ENCODE results near the gene SPN. TPM values are rescaled to one million over a fixed set of nuclear protein-coding genes. Genes with fewer than 3 reads are reported as not detected.

The SPN gene
- total RNA-seq, 1 donor from 2014 or later, result 0.31 TPM

DNA sequence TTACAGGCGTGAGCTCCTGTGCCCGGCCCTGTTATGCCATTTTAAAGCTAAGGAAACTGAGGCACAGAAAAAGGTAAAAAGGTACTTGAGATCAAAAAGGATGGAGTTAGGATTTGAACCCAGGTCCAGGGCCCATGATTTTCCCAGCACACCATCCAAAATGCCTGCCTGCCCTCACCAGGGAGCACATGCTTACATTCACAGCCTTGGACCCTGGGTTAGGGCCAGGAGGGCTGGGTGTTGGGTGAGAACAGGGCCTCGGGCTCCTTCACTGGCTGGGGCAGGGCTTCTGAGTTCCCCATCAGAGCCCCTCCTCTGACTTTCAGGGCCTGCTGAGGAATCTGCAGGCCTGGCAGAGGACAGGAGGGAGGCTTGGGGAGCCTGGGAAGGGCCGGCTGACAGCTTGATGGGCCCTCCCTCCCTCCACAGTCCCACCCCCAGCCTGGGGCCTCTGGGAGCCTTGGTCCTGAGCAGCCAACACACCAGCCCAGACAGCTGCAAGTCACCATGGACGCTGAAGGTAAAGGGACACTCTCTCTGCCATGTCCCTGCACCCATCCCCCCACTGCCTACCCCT lies 15.7 kb downstream of the SPN start, which contains the start of gene QPRT:
TSS of gene QPRT (plus strand) at position 490 of the 577 bp plus-strand sequence. CDS start at position 508, 18 bp downstream.
- peaks cover 10% of the 10 kb centered on the region for H3K36me3 Mint-ChIP-seq
- peaks cover 22% of the 10 kb centered on the region for H3K4me1 Mint-ChIP-seq (ENCODE audit: unreplicated experiment)
- no peaks in the 10 kb centered on the region for H3K27me3 Mint-ChIP-seq
- TF ChIP-seq, protein P1, sequence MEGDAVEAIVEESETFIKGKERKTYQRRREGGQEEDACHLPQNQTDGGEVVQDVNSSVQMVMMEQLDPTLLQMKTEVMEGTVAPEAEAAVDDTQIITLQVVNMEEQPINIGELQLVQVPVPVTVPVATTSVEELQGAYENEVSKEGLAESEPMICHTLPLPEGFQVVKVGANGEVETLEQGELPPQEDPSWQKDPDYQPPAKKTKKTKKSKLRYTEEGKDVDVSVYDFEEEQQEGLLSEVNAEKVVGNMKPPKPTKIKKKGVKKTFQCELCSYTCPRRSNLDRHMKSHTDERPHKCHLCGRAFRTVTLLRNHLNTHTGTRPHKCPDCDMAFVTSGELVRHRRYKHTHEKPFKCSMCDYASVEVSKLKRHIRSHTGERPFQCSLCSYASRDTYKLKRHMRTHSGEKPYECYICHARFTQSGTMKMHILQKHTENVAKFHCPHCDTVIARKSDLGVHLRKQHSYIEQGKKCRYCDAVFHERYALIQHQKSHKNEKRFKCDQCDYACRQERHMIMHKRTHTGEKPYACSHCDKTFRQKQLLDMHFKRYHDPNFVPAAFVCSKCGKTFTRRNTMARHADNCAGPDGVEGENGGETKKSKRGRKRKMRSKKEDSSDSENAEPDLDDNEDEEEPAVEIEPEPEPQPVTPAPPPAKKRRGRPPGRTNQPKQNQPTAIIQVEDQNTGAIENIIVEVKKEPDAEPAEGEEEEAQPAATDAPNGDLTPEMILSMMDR (conservative IDR thresholded peaks at IDR 0.05), result no peak
- peak within 1 kb of the TSS; percentile 96 for H3K27ac Mint-ChIP-seq
- DNase-seq (ENCODE audit: extremely low spot score, unreplicated experiment), result peak; percentile 88
- H3K9me3 Mint-ChIP-seq, result no peaks in the 10 kb centered on the region
- H3K4me3 Mint-ChIP-seq, result peak within 1 kb of the TSS; percentile 90

DNA sequence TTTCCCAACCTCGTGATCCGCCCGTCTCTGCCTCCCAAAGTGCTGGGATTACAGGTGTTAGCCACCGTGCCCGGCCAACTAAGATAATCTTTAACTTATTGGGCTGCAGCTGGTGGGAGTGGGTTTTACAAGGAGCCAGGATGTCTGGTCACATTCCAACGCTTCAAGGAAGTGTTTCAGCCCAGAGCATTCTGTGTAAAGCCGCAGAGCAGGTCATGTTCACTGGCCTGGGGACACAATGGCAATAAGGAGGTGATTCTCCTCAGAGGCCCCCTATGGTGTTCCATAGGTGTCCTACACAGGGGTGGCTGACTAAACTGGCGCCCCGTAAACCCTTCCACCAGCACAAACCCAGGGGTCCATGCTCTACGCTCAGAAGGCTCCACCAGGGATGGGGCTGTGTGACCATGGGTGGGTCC lies 17.1 kb downstream of the SPN start:
- peaks cover 12% of the 10 kb centered on the region for H3K36me3 Mint-ChIP-seq
- no peaks in the 10 kb centered on the region for H3K9me3 Mint-ChIP-seq
- peak overlapping the region; percentile 90 for H3K4me3 Mint-ChIP-seq
- TF ChIP-seq, protein P1 (conservative IDR thresholded peaks at IDR 0.05), result no peak
- no peaks in the 10 kb centered on the region for H3K27me3 Mint-ChIP-seq
- DNase-seq (ENCODE audit: extremely low spot score, unreplicated experiment), result no peak
- H3K4me1 Mint-ChIP-seq (ENCODE audit: unreplicated experiment), result peaks cover 18% of the 10 kb centered on the region
- H3K27ac Mint-ChIP-seq, result peak overlapping the region; percentile 96

DNA sequence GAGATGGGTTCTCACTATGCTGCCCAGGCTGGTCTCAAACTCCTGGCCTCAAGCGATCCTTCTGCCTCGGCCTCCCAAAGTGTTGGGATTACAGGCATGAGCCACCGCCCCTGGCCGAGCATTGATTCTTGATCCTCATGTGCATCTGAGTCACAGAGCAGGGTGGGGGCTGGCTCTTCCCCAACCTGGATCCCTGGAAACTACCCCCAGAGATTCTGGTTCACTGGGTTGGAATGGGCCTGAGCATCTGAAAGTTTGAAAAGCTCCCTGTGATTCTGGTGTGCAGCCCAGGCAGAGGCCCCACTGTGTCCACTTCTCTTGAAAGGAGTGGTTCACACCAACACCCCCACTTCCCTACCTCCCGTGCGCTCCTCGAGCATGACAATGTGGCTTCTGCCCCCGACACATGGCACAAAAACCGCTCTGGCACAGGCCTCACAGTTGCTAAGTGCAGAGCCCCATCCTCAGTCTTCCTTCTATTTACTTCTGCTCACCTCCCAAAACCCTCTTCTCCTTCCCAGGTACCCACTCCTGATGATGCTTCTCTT lies 20.6 kb downstream of the SPN start:
- Mint-ChIP-seq H3K27ac (peak overlapping the region; percentile 75), H3K9me3 (no peaks in the 10 kb centered on the region), H3K27me3 (no peaks in the 10 kb centered on the region), H3K36me3 (peaks cover 28% of the 10 kb centered on the region), H3K4me1 (ENCODE audit: unreplicated experiment) (peaks cover 29% of the 10 kb centered on the region), H3K4me3 (no peak overlapping the region)
- no peak for DNase-seq (ENCODE audit: extremely low spot score, unreplicated experiment)
- TF ChIP-seq, protein P1 (conservative IDR thresholded peaks at IDR 0.05), result no peak

DNA sequence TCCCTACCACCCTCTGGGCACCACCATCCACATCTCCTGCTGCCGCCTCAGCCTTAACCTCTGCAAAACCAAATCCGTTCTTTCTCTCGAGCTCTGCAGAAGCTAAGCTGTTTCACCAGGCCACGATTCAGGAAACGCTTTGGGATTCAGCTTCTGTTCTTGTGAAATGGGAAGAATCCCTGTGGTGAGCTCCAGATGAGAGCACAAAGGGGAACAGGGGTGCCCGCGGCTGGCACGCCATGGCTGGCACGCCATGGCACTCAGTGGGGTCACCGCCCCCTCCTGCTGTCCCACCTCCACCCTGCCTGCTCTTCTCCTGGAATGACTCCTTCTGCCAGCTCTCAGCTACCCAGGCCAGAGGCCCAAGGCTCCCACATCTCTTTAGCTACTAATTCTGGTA lies 21.6 kb downstream of the SPN start:
- H3K36me3 Mint-ChIP-seq, result peaks cover 27% of the 10 kb centered on the region

DNA sequence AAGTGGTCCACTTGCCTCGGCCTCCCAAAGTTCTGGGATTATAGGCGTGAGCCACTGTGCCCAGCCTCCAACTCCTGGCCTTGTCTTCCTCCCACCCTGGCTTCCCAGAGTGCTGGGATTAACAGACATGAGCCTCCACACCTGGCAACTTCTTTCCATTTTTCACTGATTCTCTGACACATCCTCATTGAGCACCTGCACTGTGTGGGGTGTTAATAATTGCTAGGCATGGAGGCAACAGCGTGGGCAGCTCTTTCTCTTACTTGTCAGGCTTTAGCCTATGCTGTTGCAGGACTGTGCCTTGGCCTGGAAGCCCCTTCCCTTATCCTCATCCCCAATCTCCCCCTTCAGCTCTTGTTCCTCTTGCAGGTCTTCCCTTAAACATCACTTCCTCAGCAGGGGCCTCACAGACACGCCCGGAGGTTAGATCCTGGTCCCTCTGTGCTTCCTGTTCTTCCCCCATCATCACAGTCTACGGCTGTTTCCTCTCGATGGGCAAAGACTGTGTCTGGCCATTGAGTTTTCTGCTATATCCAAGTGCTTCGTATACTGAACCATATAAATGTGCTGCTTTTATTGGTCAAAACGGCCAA lies 23.8 kb downstream of the SPN start:
- Mint-ChIP-seq H3K27me3 (no peaks in the 10 kb centered on the region), H3K36me3 (peaks cover 31% of the 10 kb centered on the region), H3K27ac (peak overlapping the region; percentile 40), H3K9me3 (no peaks in the 10 kb centered on the region), H3K4me1 (ENCODE audit: unreplicated experiment) (peaks cover 21% of the 10 kb centered on the region), H3K4me3 (peak overlapping the region; percentile 40)
- TF ChIP-seq, protein P1 (conservative IDR thresholded peaks at IDR 0.05), result no peak
- no peak for DNase-seq (ENCODE audit: extremely low spot score, unreplicated experiment)

More for the DNA sequence above, 21.6 kb downstream of the SPN start:
- H3K27ac Mint-ChIP-seq, result no peak overlapping the region
- no peak for DNase-seq (ENCODE audit: extremely low spot score, unreplicated experiment)
- TF ChIP-seq, protein P1 (conservative IDR thresholded peaks at IDR 0.05), result no peak
- peaks cover 25% of the 10 kb centered on the region for H3K4me1 Mint-ChIP-seq (ENCODE audit: unreplicated experiment)
- no peaks in the 10 kb centered on the region for H3K9me3 Mint-ChIP-seq
- H3K27me3 Mint-ChIP-seq, result no peaks in the 10 kb centered on the region
- H3K4me3 Mint-ChIP-seq, result no peak overlapping the region

Measured in type B pancreatic cell (in vitro differentiated cells).